Measurements from ENCODE around the gene KRTAP5-3. TPM values are rescaled to one million over a fixed set of nuclear protein-coding genes. Genes with fewer than 3 reads are reported as not detected.

The KRTAP5-3 gene
- total RNA-seq, 1 donor from 2014 or later = not detected

DNA sequence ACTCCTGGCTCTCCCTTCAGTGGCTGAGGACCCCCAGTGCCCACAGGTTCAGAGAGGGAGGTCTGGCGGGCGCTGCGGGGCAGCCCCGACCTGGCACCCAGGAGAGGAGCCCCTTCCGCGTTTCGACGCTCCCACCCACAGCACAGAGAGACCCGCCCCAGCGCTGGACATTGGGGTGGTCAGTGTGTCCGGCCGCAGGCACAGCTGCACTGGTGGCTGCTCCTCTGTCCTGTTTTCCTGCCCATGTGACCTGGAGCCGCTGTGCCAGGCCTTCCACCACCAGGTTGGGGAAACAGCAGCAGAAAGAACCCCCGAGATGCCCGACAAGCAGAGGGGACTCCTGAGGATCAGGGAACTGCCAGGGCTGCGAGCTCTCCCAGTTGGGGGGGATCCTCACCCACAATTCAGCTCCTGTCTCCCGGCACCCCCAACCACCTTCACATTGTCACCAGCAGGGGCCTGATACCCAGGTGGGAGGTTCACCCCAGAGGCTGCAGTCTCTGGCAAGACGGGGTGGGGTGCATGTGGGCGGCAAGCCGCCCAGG, 35.0 kb upstream of the KRTAP5-3 start:
- no peak for DNase-seq (ENCODE audit: extremely low read depth, low read depth, low spot score)

DNA sequence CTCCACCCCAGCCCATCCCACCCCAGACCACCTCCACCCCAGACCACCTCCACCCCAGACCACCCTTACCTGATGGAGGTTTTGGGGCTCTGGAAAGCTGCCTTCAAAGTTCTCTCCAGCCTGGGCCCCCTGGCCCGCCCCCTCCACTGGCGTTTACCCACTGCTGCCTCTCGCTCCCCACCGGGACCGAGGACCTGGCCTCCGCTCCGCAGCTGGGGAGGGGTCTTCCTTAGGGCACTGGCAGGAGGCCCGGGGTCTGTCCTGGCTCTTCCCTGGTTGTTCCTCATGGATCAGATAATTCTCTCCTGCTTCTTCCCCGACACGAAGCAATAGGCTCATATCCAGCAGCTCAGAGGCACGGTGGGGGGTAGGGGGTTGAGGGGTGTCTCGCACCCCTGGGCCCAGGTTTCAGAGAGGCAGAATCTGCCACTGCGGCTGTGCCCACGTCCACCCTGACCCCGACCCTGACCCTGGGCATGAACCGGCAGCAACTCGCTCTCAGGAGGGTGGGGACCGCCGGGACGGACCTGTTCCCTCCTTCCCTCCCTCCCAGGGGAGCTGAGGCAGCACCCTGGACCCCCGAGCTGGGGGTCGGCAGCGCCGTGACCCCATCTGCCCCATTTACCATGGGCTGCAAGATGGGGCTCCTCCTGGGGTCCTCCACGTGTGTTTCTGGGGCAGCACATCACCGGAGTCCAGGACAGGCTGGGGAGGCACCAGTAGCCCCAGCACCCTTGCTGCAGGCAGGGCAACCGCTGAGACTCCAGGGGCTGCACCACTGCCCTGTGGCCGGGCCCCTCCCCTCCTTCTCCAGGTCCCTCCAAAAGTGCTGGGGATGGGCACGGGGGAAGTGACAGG, 34.3 kb upstream of the KRTAP5-3 start:
- DNase-seq (ENCODE audit: extremely low read depth, low read depth, low spot score) = no peak

DNA sequence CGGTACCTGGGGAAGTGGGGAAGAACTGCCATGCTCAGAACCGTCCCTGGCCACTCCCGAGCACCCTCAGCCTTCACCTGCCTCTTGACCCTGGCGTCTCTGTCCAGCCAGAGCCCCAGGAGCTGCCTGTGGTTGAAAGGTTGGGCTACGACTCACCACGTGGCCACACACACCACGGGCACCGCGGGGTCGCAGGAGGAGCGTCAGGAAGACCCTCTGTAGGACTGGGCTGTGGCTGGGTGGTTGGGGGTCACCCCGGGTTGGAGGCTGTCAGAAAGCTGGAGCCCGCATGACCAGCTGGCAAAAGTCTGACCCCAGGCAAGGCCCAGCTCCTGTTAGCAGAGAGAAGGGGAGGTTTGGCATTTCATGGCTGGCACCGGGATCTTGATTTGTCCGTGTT, 32.8 kb upstream of the KRTAP5-3 start:
- DNase-seq (ENCODE audit: extremely low read depth, low read depth, low spot score) = no peak

DNA sequence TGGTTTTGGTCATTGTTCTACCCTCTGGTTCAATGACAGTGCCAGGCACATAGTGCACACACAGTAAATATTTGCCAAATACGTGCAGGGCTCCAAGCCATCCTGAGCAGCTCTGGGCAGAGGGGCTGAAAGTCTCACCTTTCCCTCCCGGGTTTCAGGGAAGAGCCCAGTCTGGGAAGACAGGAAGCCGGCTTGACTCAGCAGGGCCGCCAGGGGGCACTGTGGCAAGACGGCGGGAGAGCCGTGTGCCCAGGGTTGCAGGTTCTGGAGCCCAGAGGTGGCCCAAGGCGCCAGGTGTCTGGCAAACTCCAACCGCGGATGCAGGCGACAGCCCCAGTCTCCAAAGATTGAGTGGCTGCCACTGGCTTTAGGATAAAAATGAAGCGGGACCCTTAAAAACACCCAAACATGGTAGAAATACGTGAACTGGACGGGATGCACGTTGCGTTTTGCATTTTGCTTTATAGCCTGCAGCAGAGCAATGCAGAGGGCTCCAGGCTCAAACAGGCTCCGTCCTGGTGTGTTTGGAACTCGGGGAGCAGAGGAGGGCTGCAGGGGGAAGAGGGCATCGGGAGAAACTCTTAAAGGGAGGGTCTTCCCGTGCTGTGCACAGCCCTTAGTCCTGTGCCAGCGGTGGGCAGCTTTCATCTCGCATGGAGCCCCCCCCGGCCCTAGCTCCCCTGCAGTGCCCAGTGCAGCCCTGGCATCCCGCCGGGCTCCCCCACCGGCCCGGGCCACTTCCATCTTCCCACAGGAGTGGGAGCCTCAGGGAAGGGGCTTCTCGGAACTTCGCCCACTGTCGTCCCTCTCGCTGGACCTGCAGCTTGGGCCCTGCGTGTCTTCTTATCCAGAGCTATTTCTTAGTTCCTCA, 32.0 kb upstream of the KRTAP5-3 start:
- no peak for DNase-seq (ENCODE audit: extremely low read depth, low read depth, low spot score)

DNA sequence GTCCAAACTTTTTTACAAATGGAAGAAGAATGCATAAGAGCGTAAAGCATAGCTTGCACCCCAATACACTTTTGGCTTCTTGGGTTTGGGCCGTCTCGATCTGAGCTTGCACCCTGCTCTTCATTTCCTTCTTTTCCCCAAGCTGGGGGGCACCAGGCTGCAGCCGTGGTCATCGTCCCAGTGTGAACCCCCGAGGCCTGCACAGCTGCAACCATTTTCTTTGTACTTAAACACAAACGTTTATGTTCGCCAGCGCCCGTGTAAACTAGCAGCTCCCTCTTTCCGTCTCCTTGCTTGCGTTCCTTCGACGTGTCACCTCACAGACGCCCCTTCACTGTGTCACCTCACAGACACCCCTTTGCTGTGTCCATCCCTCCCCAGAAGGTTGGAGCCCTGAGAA, 31.4 kb upstream of the KRTAP5-3 start:
- DNase-seq (ENCODE audit: extremely low read depth, low read depth, low spot score) = no peak

DNA sequence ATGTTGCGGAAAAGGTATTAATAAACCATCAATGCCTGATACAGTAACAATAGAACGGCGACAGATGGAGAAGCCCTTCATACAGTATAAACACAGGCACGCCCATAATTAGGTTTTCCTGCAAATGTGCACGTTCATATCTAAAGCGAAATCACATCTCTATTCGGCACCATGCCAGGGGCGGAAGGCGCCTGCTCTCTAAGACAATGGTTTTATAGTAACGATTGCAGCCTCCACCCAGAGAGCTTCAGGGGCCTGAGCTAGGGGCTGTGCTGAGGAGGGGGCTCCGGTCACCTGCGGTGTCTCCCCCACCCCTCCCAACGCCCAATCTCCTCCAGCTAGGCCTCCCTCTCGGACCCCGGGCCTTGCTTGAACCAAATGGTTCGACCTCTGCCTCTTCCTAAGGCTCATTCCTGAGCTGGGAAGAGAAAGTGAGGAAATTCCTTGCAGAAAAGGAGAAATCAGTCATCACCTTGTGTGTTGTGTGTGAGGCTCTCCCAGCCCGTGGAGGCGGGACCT, 30.9 kb upstream of the KRTAP5-3 start:
- peak; percentile 37 for DNase-seq (ENCODE audit: extremely low read depth, low read depth, low spot score)

DNA sequence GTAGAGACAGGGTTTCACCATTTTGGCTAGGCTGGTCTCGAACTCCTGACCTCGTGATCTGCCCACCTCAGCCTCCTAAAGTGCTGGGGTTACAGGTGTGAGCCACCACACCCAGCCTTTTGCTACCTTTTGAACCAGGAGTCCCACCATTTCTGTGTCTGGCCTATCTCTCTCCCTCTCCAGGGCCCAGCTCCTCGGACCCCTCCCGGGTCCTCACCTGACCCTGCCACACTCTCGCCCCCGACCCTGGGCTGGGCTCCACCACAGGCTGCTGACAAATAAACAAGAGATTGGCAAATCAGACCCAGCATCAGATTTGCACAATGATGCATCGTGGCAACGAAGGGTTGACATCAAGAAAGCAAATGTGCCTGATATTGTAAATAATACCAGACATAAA, 30.1 kb upstream of the KRTAP5-3 start:
- no peak for DNase-seq (ENCODE audit: extremely low read depth, low read depth, low spot score)

DNA sequence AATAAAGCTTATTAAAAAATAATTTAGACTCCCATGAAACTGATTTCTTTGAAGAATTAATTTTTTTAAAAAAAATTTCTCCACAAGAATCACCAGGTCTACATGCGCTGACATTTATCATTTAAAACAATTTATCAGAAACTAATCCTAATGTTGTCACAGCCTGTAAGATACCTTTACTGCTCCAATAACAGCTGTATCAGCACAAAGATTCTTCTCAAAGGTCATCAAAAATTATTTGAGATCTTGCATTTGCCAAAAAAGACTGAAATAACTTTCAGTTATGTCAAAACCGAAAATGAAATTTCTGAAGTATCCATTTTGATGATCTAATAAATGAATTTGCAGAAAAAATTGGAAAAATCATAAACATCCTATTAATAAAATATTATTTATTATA, 29.4 kb upstream of the KRTAP5-3 start:
- no peak for DNase-seq (ENCODE audit: extremely low read depth, low read depth, low spot score)

DNA sequence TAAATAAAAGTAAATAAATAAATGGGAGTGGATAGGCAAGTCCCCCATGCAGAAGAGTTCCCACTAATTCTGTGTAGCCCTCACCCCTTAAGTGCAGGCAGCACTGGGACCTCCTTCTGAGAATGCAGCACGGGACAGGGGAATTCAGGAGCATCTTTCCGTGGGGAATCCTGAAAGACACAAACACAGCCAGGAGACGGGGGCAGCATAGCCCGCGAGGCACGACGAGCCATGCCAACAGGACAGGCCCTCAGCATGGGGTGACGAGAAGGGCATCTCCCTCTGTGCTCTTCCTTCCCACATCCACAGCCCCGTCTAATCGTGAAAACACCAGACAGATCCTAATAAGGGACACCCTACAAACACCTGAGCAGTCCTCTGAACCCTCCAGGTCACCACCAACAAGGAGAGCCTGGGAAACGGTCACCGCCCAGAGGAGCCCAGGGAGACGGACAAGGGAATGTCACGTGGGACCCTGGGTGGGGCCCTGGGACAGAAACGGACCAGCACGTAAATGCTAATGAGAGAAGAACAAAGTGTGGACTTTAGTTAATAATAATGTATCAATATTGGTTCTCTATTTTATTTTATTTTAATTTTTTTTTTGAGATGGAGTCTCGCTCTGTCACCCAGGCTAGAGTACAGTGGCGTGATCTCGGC, 28.2 kb upstream of the KRTAP5-3 start:
- no peak for DNase-seq (ENCODE audit: extremely low read depth, low read depth, low spot score)

DNA sequence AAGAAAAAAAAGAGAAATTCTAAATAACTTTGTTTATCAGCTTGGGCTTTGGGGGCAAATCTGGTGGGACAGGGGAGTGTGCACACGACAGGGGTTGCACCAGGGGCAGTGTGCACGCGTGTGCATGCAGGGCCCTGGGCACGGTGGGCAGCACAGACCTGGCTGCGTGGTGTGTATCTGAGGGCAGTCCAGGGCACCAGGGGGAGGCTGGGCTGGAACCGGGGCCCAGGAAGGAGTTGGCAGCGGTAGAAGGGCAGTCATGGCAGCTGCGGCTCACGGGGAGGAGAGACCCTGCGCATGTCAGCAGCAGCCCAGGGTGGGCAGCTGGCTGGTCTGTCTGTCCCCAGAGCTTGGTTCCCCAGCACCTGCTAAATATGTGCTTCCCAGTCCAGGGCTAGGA, 25.6 kb upstream of the KRTAP5-3 start:
- no peak for DNase-seq (ENCODE audit: extremely low read depth, low read depth, low spot score)

DNA sequence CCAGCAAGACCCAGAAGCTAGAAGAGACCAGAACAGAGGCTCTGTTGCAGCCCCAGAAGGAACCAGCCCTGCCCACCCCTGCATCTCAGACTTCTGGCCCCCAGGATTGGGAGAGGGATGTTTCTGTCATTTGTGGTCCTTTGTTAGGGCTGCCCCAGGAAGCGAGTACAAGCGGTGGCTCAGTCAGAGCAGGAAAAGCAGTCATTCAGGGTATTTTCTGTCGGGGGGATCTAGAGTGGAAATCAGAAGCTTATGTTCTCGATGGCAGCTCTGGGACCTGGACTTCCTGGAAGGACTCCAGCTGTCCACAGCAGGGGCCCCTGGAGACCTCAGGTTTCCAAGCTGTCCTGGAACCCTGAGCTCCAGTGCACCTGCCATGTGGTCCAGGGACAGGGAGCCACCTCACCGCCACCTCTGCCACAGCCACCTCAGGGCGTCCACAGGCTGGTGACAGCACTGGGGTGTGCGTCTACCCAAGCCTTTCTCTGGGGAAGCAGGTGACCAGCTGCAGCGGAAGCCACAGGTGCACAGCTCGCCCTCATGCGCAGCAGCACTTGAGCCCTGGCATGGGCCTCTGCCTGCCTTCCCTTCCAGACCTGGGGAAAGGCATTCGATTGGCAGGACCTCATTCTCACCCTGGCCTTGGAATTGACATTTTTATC, 23.9 kb upstream of the KRTAP5-3 start:
- DNase-seq (ENCODE audit: extremely low read depth, low read depth, low spot score) = no peak

DNA sequence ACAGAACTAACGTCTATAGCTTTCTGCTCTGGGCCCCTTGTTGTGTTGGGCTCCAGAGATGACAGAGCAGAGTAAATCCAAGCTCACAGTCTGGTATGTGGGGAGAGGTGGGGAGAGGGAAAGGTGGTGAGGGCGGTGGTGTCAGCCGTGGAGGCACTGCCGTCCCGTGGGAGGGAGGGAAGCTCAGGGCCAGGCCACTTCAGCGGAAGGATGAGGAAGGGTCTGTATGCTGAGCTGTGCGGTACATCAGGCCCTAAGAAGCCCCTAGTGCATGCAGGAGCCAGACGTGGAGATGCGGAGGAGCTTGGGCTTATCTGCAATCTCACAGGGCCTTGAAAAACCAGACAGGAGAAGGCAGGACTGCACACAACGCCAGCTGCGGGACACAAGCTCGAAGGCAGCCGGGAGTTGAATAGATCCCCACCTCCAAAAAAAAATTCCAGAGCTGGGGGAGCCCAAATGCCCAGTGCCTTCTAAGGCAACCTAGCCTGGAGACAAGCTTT, 22.9 kb upstream of the KRTAP5-3 start:
- no peak for DNase-seq (ENCODE audit: extremely low read depth, low read depth, low spot score)

DNA sequence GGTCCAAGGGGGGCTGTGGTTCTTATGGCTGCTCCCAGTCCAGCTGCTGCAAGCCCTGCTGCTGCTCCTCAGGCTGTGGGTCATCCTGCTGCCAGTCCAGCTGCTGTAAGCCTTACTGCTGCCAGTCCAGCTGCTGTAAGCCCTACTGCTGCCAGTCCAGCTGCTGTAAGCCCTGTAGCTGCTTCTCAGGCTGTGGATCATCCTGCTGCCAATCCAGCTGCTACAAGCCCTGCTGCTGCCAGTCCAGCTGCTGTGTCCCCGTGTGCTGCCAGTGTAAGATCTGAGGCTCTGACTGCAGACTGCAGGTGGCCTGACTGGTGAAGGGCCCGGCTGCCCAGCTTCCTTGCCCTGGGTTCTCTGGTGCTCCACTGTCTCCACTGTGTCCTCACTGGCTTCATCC, 22.0 kb upstream of the KRTAP5-3 start:
- DNase-seq (ENCODE audit: extremely low read depth, low read depth, low spot score) = no peak

DNA sequence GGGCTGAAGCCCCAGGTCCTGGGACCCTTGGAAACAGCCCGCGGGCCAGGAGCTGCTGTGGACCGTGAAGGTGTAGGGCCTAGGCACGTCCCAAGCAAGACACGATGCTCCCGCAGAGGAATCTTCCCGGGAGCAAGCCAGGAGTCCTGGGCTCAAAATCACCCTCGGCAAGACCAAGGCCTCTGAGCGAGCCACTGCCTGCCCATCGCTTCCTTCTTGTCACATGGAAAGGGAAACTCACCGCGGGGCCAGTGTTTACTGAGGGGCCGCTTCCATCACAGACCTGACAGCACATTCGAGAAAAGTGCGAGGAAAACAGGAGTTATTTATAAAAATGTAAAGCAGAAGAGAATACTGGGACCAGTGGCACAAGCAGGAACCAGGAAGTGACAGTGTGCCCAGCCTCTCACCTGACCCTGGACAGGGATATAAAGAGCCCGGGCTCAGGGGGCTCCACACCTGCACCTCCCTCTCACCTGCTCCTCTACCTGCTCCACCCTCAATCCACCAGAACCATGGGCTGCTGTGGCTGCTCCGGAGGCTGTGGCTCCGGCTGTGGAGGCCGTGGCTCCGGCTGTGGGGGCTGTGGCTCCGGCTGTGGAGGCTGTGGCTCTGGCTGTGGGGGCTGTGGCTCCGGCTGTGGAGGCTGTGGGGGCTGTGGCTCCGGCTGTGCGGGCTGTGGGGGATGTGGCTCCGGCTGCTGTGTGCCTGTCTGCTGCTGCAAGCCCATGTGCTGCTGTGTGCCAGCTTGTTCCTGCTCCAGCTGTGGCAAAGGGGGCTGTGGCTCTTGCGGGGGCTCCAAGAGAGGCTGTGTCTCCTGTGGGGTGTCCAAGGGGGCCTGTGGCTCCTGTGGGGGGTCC, 21.3 kb upstream of the KRTAP5-3 start, which contains the start of gene KRTAP5-5:
Gene KRTAP5-5, plus strand, starts transcription at position 450 of the 860 bp plus-strand sequence. Its CDS starts 66 bp downstream, at position 516.
- no peak for DNase-seq (ENCODE audit: extremely low read depth, low read depth, low spot score)

DNA sequence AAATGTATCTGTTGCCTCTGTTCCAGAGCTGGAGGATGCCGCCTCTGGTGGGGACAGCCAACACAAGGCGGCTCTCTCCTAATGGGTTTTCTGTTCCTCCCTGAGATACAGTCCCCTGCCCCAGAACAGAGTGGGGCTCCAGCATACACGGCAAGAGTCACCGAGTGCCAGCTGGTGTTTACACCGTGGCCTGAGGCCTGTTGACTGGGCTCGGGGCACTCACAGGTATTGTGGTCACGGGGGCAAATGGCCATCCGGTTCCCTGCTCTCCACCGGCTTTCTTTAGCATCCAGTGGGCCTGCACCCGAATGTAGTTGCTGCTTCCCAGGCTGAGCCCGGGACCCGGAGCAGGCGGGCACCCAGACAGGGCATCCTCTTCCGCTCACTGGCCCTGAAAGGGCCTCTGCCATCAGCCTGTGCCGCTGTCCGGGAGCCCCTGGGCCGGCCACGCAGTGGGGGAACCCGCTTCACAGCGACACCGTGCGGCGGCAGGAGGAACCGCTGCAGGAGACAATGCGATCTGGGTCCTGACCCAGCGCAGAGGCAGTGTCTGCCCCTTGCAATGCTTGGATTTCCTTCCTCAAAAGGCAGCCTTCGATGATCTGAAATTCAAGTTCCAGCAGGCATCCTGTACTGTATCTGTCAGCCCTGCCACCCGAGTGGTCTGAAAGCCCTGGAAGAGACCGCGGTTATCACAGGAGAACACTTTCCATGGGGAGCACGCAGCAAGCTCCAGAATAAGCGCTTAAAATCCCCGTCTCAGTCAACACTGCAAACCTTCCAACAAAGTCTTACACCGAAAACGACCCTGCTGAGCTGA, 20.5 kb upstream of the KRTAP5-3 start:
- no peak for DNase-seq (ENCODE audit: extremely low read depth, low read depth, low spot score)

DNA sequence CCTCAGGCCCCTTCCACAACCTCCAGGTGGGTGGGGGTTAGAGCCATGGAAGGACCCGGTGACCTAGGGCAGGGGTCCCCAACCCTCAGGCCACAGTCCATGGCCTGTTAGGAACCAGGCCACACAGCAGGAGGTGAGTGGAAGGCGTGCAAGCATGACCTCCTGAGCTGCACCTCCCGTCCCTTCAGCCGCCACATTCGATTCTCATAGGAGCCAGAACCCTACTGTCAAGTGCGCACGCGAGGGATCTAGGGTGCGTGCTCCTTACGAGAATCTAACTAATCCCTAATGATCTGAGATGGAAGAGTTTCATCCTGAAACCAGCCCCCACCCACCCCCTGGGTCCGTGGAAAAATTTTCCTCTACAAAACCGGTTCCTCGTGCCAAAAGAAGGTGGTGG, 17.3 kb upstream of the KRTAP5-3 start:
- DNase-seq (ENCODE audit: extremely low read depth, low read depth, low spot score) = no peak

DNA sequence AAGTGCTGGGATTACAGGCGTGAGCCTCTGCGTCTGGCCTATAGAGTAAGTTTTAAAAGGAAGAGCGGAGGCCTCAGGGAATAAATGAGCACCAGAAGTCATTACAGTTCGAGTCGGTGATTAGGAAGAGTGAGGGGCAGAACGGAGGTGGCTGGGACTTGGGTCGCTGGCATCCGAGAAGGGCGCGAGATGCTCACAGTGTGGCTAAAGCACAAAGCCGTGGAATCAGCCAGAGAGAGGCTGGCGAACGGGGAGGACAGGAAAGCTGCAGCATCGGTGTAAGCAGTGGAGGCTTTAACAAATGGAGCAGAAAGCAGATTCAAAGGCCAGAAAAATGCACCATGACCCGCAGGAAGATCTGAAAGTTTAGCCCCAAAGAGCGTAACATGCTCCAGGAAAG, 16.4 kb upstream of the KRTAP5-3 start:
- no peak for DNase-seq (ENCODE audit: extremely low read depth, low read depth, low spot score)

DNA sequence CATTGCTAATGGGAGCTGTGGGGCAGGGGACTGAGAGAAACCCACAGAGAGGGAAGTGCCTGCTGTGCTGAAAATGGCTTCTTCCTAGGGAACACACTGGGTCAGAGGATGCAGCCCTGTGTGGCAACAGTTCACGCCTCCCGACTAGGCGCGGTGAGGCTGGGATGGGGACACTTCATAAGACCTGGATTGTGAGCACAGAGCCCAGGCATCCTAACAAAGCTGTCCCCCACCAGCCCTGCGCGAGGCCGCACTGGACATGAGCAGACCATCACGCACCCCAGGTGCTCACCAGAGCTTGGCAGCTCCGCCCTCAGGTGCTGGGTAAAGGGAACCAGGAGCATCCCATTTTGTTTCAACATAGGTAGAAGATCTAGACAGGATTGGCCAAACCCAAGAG, 15.5 kb upstream of the KRTAP5-3 start:
- no peak for DNase-seq (ENCODE audit: extremely low read depth, low read depth, low spot score)
